Measurements from ENCODE around the gene LIF.

Gene LIF

GRCh38 chr22:30228509-30229359, 17.8 kb downstream of the LIF start:
- Histone ChIP-seq H3K4me1 (ENCODE audit: control insufficient read depth, insufficient read depth, low read length) (peaks cover 12% of the 10 kb centered on the region), H3K4me3 (ENCODE audit: low read depth, low read length) (no peak overlapping the region), H3K9me3 (ENCODE audit: control insufficient read depth, insufficient read depth, low read depth, low read length) (no peaks in the 10 kb centered on the region), H3K27ac (ENCODE audit: extremely low read depth, low read depth, low read length) (no peak overlapping the region), H3K36me3 (ENCODE audit: control insufficient read depth in 2 of 2, insufficient read depth in 1 of 2, low read length in 2 of 2) (no peaks in the 10 kb centered on the region)
- ChIA-PET POLR2A (interaction anchor here (0.7 kb wide), 1 partner anchor 13 kb away, joined by 3 read pairs; no protein-coding TSS in a partner anchor), CTCF (interaction anchor here (0.6 kb wide), 1 partner anchor 67 kb away, joined by 5 read pairs; no protein-coding TSS in a partner anchor)
- TF ChIP-seq TRIM28 (IDR thresholded peaks at IDR 0.05; ENCODE audit: borderline replicate concordance, low read length) (0 out of 2 replicates have a peak, but pooled peaks have one; percentile 24), ZBTB17 (tag by site-specific recombination; IDR thresholded peaks at IDR 0.05) (peak; percentile 78), ZNF704 (tag by site-specific recombination; IDR thresholded peaks at IDR 0.05) (no peak), ZNF514 (tag by site-specific recombination; IDR thresholded peaks at IDR 0.05) (no peak), ZNF660 (tag by site-specific recombination; IDR thresholded peaks at IDR 0.05) (peak; percentile 70; the same call in 1 of the 2 replicates), SP3 (tag by site-specific recombination; IDR thresholded peaks at IDR 0.05) (no peak), ZNF121 (tag by site-specific recombination; IDR thresholded peaks at IDR 0.05) (0 out of 2 replicates have a peak, but pooled peaks have one; percentile 6), KLF16 (tag by site-specific recombination; IDR thresholded peaks at IDR 0.05) (no peak), ZEB2 (tag by site-specific recombination; IDR thresholded peaks at IDR 0.05) (peak; percentile 87), MEIS1 (CRISPR knock-in tag; IDR thresholded peaks at IDR 0.05; ENCODE audit: borderline replicate concordance) (no peak), ZNF664 (tag by site-specific recombination; IDR thresholded peaks at IDR 0.05) (no peak), ZNF544 (tag by site-specific recombination; IDR thresholded peaks at IDR 0.05) (no peak), PATZ1 (tag by site-specific recombination; IDR thresholded peaks at IDR 0.05) (peak; percentile 61; the same call in 1 of the 2 replicates), ZNF830 (tag by site-specific recombination; IDR thresholded peaks at IDR 0.05; ENCODE audit: low read depth) (no peak), GFI1B (tag by site-specific recombination; IDR thresholded peaks at IDR 0.05) (no peak), ZNF629 (tag by site-specific recombination; IDR thresholded peaks at IDR 0.05) (peak; percentile 90), ZNF600 (tag by site-specific recombination; IDR thresholded peaks at IDR 0.05) (peak; percentile 65; the same call in 1 of the 2 replicates), ZNF658 (tag by site-specific recombination; IDR thresholded peaks at IDR 0.05) (no peak), ZFP3 (tag by site-specific recombination; IDR thresholded peaks at IDR 0.05; ENCODE audit: low read depth) (no peak), GLIS1 (tag by site-specific recombination; IDR thresholded peaks at IDR 0.05) (peak; percentile 37; the same call in 1 of the 2 replicates), ZNF184 (tag by site-specific recombination; IDR thresholded peaks at IDR 0.05) (0 out of 2 replicates have a peak, but pooled peaks have one; percentile 52), ZNF248 (tag by site-specific recombination; IDR thresholded peaks at IDR 0.05) (no peak), ZNF24 (tag by site-specific recombination; IDR thresholded peaks at IDR 0.05) (peak; percentile 51; the same call in 1 of the 2 replicates), ZNF362 (tag by site-specific recombination; IDR thresholded peaks at IDR 0.05) (peak; percentile 72), ZBTB44 (tag by site-specific recombination; IDR thresholded peaks at IDR 0.05) (no peak)
- TF ChIP-seq, protein P1, sequence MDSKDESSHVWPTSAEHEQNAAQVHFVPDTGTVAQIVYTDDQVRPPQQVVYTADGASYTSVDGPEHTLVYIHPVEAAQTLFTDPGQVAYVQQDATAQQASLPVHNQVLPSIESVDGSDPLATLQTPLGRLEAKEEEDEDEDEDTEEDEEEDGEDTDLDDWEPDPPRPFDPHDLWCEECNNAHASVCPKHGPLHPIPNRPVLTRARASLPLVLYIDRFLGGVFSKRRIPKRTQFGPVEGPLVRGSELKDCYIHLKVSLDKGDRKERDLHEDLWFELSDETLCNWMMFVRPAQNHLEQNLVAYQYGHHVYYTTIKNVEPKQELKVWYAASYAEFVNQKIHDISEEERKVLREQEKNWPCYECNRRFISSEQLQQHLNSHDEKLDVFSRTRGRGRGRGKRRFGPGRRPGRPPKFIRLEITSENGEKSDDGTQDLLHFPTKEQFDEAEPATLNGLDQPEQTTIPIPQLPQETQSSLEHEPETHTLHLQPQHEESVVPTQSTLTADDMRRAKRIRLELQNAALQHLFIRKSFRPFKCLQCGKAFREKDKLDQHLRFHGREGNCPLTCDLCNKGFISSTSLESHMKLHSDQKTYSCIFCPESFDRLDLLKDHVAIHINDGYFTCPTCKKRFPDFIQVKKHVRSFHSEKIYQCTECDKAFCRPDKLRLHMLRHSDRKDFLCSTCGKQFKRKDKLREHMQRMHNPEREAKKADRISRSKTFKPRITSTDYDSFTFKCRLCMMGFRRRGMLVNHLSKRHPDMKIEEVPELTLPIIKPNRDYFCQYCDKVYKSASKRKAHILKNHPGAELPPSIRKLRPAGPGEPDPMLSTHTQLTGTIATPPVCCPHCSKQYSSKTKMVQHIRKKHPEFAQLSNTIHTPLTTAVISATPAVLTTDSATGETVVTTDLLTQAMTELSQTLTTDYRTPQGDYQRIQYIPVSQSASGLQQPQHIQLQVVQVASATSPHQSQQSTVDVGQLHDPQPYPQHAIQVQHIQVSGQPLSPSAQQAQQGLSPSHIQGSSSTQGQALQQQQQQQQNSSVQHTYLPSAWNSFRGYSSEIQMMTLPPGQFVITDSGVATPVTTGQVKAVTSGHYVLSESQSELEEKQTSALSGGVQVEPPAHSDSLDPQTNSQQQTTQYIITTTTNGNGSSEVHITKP (tag by site-specific recombination; IDR thresholded peaks at IDR 0.05), result peak; percentile 41; the same call in 1 of the 2 replicates
- TF ChIP-seq, protein P2, sequence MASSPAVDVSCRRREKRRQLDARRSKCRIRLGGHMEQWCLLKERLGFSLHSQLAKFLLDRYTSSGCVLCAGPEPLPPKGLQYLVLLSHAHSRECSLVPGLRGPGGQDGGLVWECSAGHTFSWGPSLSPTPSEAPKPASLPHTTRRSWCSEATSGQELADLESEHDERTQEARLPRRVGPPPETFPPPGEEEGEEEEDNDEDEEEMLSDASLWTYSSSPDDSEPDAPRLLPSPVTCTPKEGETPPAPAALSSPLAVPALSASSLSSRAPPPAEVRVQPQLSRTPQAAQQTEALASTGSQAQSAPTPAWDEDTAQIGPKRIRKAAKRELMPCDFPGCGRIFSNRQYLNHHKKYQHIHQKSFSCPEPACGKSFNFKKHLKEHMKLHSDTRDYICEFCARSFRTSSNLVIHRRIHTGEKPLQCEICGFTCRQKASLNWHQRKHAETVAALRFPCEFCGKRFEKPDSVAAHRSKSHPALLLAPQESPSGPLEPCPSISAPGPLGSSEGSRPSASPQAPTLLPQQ (tag by site-specific recombination; IDR thresholded peaks at IDR 0.05), result peak; percentile 32; the same call in 1 of the 2 replicates

All from HEK293 (cell line).